Kidney (tissue), 14 donors: ENCODE measurements around the gene DPH5. TPM values are rescaled to one million over a fixed set of nuclear protein-coding genes. Genes with fewer than 3 reads are reported as not detected.

Source experiments
- DNase-seq, 5 donors: peaks; one replicate each; pipeline ENCODE4 v3.0.0-alpha.2; 2013 to 2020
- FAIRE-seq: peaks from 2 replicates; lab custom pipeline; 2012; peaks lifted over from hg19 to GRCh38; lab: Jason Lieb, UNC
- H3K27ac ChIP-seq, 2 donors: one replicate each; pipeline ENCODE4 v1.7.0; 2013; ENCODE audit warnings: low read depth in 2 of 2, low read length in 2 of 2, inconsistent platforms in 1 of 2
- H3K27me3 ChIP-seq: one replicate; pipeline ENCODE4 v1.7.1; 2013; ENCODE audit warnings: low read length, inconsistent platforms; ENCODE audit not compliant: control insufficient read depth, insufficient read depth
- H3K36me3 ChIP-seq, 3 donors: one replicate each; pipeline versions ENCODE4 v1.7.0 to v1.7.1; 2013; ENCODE audit warnings: low read length in 3 of 3, control low read depth in 1 of 3, inconsistent platforms in 1 of 3; ENCODE audit not compliant: insufficient read depth in 3 of 3, control insufficient read depth in 2 of 3
- H3K4me1 ChIP-seq, 3 donors: one replicate each; pipeline versions ENCODE4 v1.7.0 to v1.7.1; 2013; ENCODE audit warnings: low read length in 3 of 3, inconsistent platforms in 1 of 3, low read depth in 1 of 3; ENCODE audit not compliant: control insufficient read depth in 2 of 3, insufficient read depth in 2 of 3
- H3K4me3 ChIP-seq, 3 donors: one replicate each; pipeline versions ENCODE4 v1.7.0 to v1.8.1; 2013; ENCODE audit warnings: low read length in 3 of 3, control low read depth in 1 of 3, inconsistent platforms in 1 of 3
- H3K9ac ChIP-seq, 3 donors: one replicate each; pipeline versions ENCODE4 v1.7.0 to v1.7.1; 2013; ENCODE audit warnings: low read length in 3 of 3, control low read depth in 1 of 3, inconsistent platforms in 1 of 3
- H3K9me3 ChIP-seq, 3 donors: one replicate each; pipeline versions ENCODE4 v1.7.0 to v1.7.1; 2013; ENCODE audit warnings: low read length in 3 of 3, control low read depth in 1 of 3, inconsistent platforms in 1 of 3; ENCODE audit not compliant: control insufficient read depth in 2 of 3, insufficient read depth in 1 of 3
- CTCF ChIP-seq: IDR thresholded peaks from 3 replicates; pipeline ENCODE4 v1.5.1; 2012; ENCODE audit warnings: mild to moderate bottlenecking, moderate library complexity, borderline replicate concordance; ENCODE audit not compliant: insufficient read depth; ENCODE audit errors: extremely low read depth
- intact Hi-C: fragments of 100-400 bp; cut with DNase I; formaldehyde crosslinking; loops from one replicate; pipeline ENCODE4 v1.11.1; 2022
- polyA plus RNA-seq: library from polyadenylated mRNA; stranded (reverse); fragments of 350-450 nt; fragmentation: Illumina TruSeq; extraction: RNeasy Lipid Tissue Mini Kit (QIAGEN cat#74804); gene quantifications from one replicate; pipeline ENCODE4 v1.2.3, GENCODE V29; 2014; ENCODE audit warnings: low read depth, low replicate concordance; ENCODE audit not compliant: insufficient read depth
- total RNA-seq: library from RNA; stranded (reverse); fragmentation: NEBNext Ultra II Directional; extraction: Animal tissue kit (Norgen Biotek cat#: 25700); gene quantifications from one replicate; pipeline ENCODE4 v1.2.1, GENCODE V29; 2021
- donor health status: control.
- donor health status: control.
- donor health status: control.
- donor health status: control.
- donor health status: control.
- donor health status: DM: yes; HTN: yes; CAD: no.
- donor health status: Normal renal cell carcinoma (clear cell type).

Gene DPH5
- total and polyA plus RNA-seq, 2 donors from 2014 or later: 19.7 to 44.9 TPM

- FAIRE-seq: no peak
- Histone ChIP-seq H3K4me1 (no peaks in the 10 kb centered on the region), H3K36me3 (no peaks in the 10 kb centered on the region), H3K4me3 (no peak overlapping the region), H3K27me3 (no peaks in the 10 kb centered on the region), H3K9me3 (no peaks in the 10 kb centered on the region), H3K9ac (no peak overlapping the region), H3K27ac (no peak overlapping the region)
- intact Hi-C loops: no loop called here
- no peak for DNase-seq
- TF ChIP-seq CTCF: no peak
These were observed 11.8 kb downstream of the DPH5 start for GRCh38 chr1:101013776-101014175.

- no peak for DNase-seq
- H3K27ac ChIP-seq: no peak overlapping the region
- no peaks in the 10 kb centered on the region for H3K4me1 ChIP-seq
These were observed 17.3 kb downstream of the DPH5 start for GRCh38 chr1:101008229-101008834.

GRCh38 chr1:101006553-101006952, 19.0 kb downstream of the DPH5 start:
- no peak for FAIRE-seq
- Histone ChIP-seq H3K27me3 (no peaks in the 10 kb centered on the region), H3K4me3 (no peak overlapping the region), H3K9ac (no peak overlapping the region), H3K36me3 (no peaks in the 10 kb centered on the region), H3K4me1 (no peaks in the 10 kb centered on the region), H3K27ac (no peak overlapping the region), H3K9me3 (no peaks in the 10 kb centered on the region)
- no peak for DNase-seq
- no peak for TF ChIP-seq CTCF
- intact Hi-C loops: no loop called here

More at GRCh38 chr1:101008229-101008834, 17.3 kb downstream of the DPH5 start:
- Histone ChIP-seq H3K36me3 (no peaks in the 10 kb centered on the region), H3K9me3 (no peaks in the 10 kb centered on the region), H3K27me3 (no peaks in the 10 kb centered on the region), H3K9ac (no peak overlapping the region), H3K4me3 (no peak overlapping the region)
- no peak for TF ChIP-seq CTCF
- intact Hi-C loops: no loop called here
- no peak for FAIRE-seq

GRCh38 chr1:101005871-101006270, 19.7 kb downstream of the DPH5 start:
- no peak for TF ChIP-seq CTCF
- Histone ChIP-seq H3K4me1 (no peaks in the 10 kb centered on the region), H3K27me3 (no peaks in the 10 kb centered on the region), H3K9me3 (no peaks in the 10 kb centered on the region), H3K27ac (no peak overlapping the region), H3K9ac (no peak overlapping the region), H3K4me3 (no peak overlapping the region), H3K36me3 (peaks cover 0 to 3% (median 2%) of the 10 kb centered on the region in 3 donors)
- DNase-seq (no peak), FAIRE-seq (no peak)
- intact Hi-C loops: no loop called here
